Neuronal stem cell (in vitro differentiated cells): ENCODE data around the gene POLR3A.
"Not testable (repeated sequence)": the region's sequence is repeated elsewhere in the genome, so short reads cannot be mapped to it uniquely, and the experiment has no call there.

Source experiments
- DNase-seq: peaks from one replicate; pipeline ENCODE4 v3.0.0-alpha.2; 2013; ENCODE audit warnings: low spot score
- H2AFZ ChIP-seq: one replicate; pipeline ENCODE4 v1.6.1; 2013; ENCODE audit warnings: mild to moderate bottlenecking, low read length, inconsistent platforms
- H2AK5ac ChIP-seq: 2 replicates; pipeline ENCODE4 v1.6.1; 2013; ENCODE audit warnings: low read depth, mild to moderate bottlenecking, inconsistent platforms, low read length, moderate library complexity, mixed read lengths
- H2BK120ac ChIP-seq: 2 replicates; pipeline ENCODE4 v1.6.1; 2013; ENCODE audit warnings: low read depth, mild to moderate bottlenecking, inconsistent platforms, low read length, moderate library complexity, mixed read lengths
- H2BK12ac ChIP-seq: one replicate; pipeline ENCODE4 v1.6.1; 2013; ENCODE audit warnings: low read length, inconsistent platforms
- H2BK15ac ChIP-seq: 2 replicates; pipeline ENCODE4 v1.6.1; 2013; ENCODE audit warnings: mild to moderate bottlenecking, low read length, inconsistent platforms, mixed read lengths
- H2BK5ac ChIP-seq: one replicate; pipeline ENCODE4 v1.6.1; 2013; ENCODE audit warnings: inconsistent platforms, mild to moderate bottlenecking, low read length, moderate library complexity
- H3K14ac ChIP-seq: one replicate; pipeline ENCODE4 v1.6.1; 2013; ENCODE audit warnings: low read length, inconsistent platforms
- H3K18ac ChIP-seq: 2 replicates; pipeline ENCODE4 v1.6.1; 2013; ENCODE audit warnings: low read length, inconsistent platforms
- H3K23ac ChIP-seq: 2 replicates; pipeline ENCODE4 v1.6.1; 2013; ENCODE audit warnings: low read depth, mild to moderate bottlenecking, mixed read lengths, low read length, inconsistent platforms; ENCODE audit not compliant: poor library complexity
- H3K27ac ChIP-seq: replicated peaks from 3 replicates; pipeline ENCODE4 v1.5.1; 2013; ENCODE audit warnings: low read length, inconsistent platforms
- H3K27me3 ChIP-seq, 3 experiments: 2 replicates each; pipeline ENCODE4 v1.6.1; 2013; ENCODE audit warnings: low read length in 3 of 3, mild to moderate bottlenecking in 2 of 3, inconsistent platforms in 1 of 3, low read depth in 1 of 3, mixed read lengths in 1 of 3, moderate library complexity in 1 of 3; ENCODE audit not compliant: control insufficient read depth in 3 of 3, insufficient read depth in 3 of 3
- H3K36me3 ChIP-seq, 2 donors: replicated peaks in 1 of 2; 2 replicates each; pipeline ENCODE4 v1.6.1; 2013; ENCODE audit warnings: low read length in 2 of 2; ENCODE audit not compliant: control insufficient read depth in 2 of 2, insufficient read depth in 2 of 2
- H3K4ac ChIP-seq: 2 replicates; pipeline ENCODE4 v1.6.1; 2013; ENCODE audit warnings: inconsistent platforms, mild to moderate bottlenecking, low read length, moderate library complexity
- H3K4me1 ChIP-seq, 2 donors: 1 replicate in 1 of 2; 2 replicates in 1 of 2; pipeline ENCODE4 v1.6.1; 2013; ENCODE audit warnings: low read length in 2 of 2, low read depth in 1 of 2; ENCODE audit not compliant: control insufficient read depth in 2 of 2, insufficient read depth in 1 of 2
- H3K4me2 ChIP-seq: one replicate; pipeline ENCODE4 v1.6.1; 2013; ENCODE audit warnings: mild to moderate bottlenecking, low read length, inconsistent platforms; ENCODE audit not compliant: insufficient read depth, poor library complexity, severe bottlenecking
- H3K4me3 ChIP-seq, 2 donors: 2 replicates each; pipeline ENCODE4 v1.5.1; 2013; ENCODE audit warnings: low read length in 2 of 2, mild to moderate bottlenecking in 2 of 2, inconsistent platforms in 1 of 2, moderate library complexity in 1 of 2
- H3K79me1 ChIP-seq: one replicate; pipeline ENCODE4 v1.6.1; 2013; ENCODE audit warnings: low read depth, mild to moderate bottlenecking, inconsistent platforms, low read length, moderate library complexity
- H3K9ac ChIP-seq: one replicate; pipeline ENCODE4 v1.6.1; 2013; ENCODE audit warnings: mild to moderate bottlenecking, low read depth, low read length, inconsistent platforms; ENCODE audit not compliant: poor library complexity
- H3K9me3 ChIP-seq, 2 donors: replicated peaks in 1 of 2; 2 replicates each; pipeline versions ENCODE3 to v1.6.1; 2013; ENCODE audit warnings: low read length in 2 of 2, mild to moderate bottlenecking in 2 of 2, inconsistent platforms in 1 of 2, low read depth in 1 of 2, mixed read lengths in 1 of 2, moderate library complexity in 1 of 2; ENCODE audit not compliant: control insufficient read depth in 2 of 2, insufficient read depth in 1 of 2
- H4K8ac ChIP-seq: one replicate; pipeline ENCODE4 v1.6.1; 2013; ENCODE audit warnings: low read depth, mild to moderate bottlenecking, inconsistent platforms, low read length, moderate library complexity
- H4K91ac ChIP-seq: one replicate; pipeline ENCODE4 v1.6.1; 2013; ENCODE audit warnings: low read length, low read depth, mild to moderate bottlenecking, inconsistent platforms; ENCODE audit not compliant: poor library complexity
- WGBS, 2 donors: extraction: QIAGEN DNeasy Blood & Tissue Kit; methylation state at CpG; one replicate each; pipeline ENCODE4 v1.1.7; 2013; ENCODE audit warnings: missing lambda C conversion rate in 2 of 2, mixed read lengths in 1 of 2; ENCODE audit not compliant: insufficient read length in 2 of 2, insufficient replicate concordance in 1 of 2; ENCODE audit errors: extremely low coverage in 2 of 2; 5-methylcytosine and 5-hydroxymethylcytosine counted together

Gene POLR3A

GRCh38 chr10:78071857-78072179, 42.5 kb upstream of the POLR3A start:
- Histone ChIP-seq H3K27me3 (peaks cover 0 to 3% (median 0%) of the 10 kb centered on the region in 3 experiments), H3K18ac (peak overlapping the region; percentile 53), H2BK120ac (no peak overlapping the region), H2BK5ac (no peak overlapping the region), H4K91ac (no peak overlapping the region), H3K4ac (no peak overlapping the region), H2AK5ac (peak overlapping the region; percentile 66), H3K79me1 (no peaks in the 10 kb centered on the region), H3K4me2 (no peak overlapping the region), H3K14ac (peak overlapping the region; percentile 67), H2AFZ (no peak overlapping the region), H3K23ac (no peak overlapping the region), H4K8ac (no peak overlapping the region), H3K4me1 (peaks cover 0 to 4% of the 10 kb centered on the region in 2 donors), H2BK15ac (peak overlapping the region; percentile 45), H3K27ac (no peak overlapping the region), H3K36me3 (no peaks in the 10 kb centered on the region), H3K9ac (no peak overlapping the region), H3K9me3 (peaks cover 2 to 4% of the 10 kb centered on the region in 2 donors), H3K4me3 (peak overlapping the region in 1 of 2 donors; percentile 44), H2BK12ac (peak overlapping the region; percentile 47)
- DNase-seq, result no peak
- no CpG with 5 or more reads among the region's 4 CpGs for WGBS, 2 donors

- Histone ChIP-seq H3K9me3 (peaks cover 2 to 4% of the 10 kb centered on the region in 2 donors), H3K36me3 (no peaks in the 10 kb centered on the region), H3K79me1 (no peaks in the 10 kb centered on the region), H2AK5ac (no peak overlapping the region), H3K4me1 (peaks cover 0 to 4% of the 10 kb centered on the region in 2 donors), H2BK5ac (no peak overlapping the region), H3K14ac (no peak overlapping the region), H2BK120ac (no peak overlapping the region), H3K4me3 (no peak overlapping the region), H3K4me2 (no peak overlapping the region), H2BK12ac (no peak overlapping the region), H4K91ac (no peak overlapping the region), H3K27me3 (peaks cover 0 to 3% (median 0%) of the 10 kb centered on the region in 3 experiments), H2BK15ac (no peak overlapping the region), H3K23ac (no peak overlapping the region), H3K18ac (no peak overlapping the region), H3K27ac (no peak overlapping the region), H3K4ac (no peak overlapping the region), H2AFZ (peak overlapping the region; percentile 35), H3K9ac (no peak overlapping the region), H4K8ac (no peak overlapping the region)
- WGBS, 2 donors, result no CpG with 5 or more reads among the region's 4 CpGs
- no peak for DNase-seq
Observed at GRCh38 chr10:78071140-78071856, 42.0 kb upstream of the POLR3A start.

GRCh38 chr10:78070726-78071125, 41.4 kb upstream of the POLR3A start:
- Histone ChIP-seq H2BK5ac (no peak overlapping the region), H2AK5ac (no peak overlapping the region), H3K4me2 (no peak overlapping the region), H3K79me1 (no peaks in the 10 kb centered on the region), H3K36me3 (no peaks in the 10 kb centered on the region), H2BK15ac (no peak overlapping the region), H3K23ac (no peak overlapping the region), H3K4ac (peak overlapping the region; percentile 56), H4K91ac (no peak overlapping the region), H3K14ac (peak overlapping the region; percentile 86), H2AFZ (no peak overlapping the region), H2BK12ac (peak overlapping the region; percentile 79), H3K9me3 (peaks cover 2 to 4% of the 10 kb centered on the region in 2 donors), H3K4me1 (peaks cover 0 to 7% of the 10 kb centered on the region in 2 donors), H3K27me3 (peaks cover 0 to 3% (median 2%) of the 10 kb centered on the region in 3 experiments), H3K4me3 (no peak overlapping the region), H3K9ac (no peak overlapping the region), H3K27ac (no peak overlapping the region), H3K18ac (peak overlapping the region; percentile 89), H4K8ac (peak overlapping the region; percentile 30), H2BK120ac (no peak overlapping the region)
- DNase-seq, result no peak
- no CpG with 5 or more reads among the region's 5 CpGs for WGBS, 2 donors

GRCh38 chr10:78070064-78070463, 40.7 kb upstream of the POLR3A start:
- H3K23ac ChIP-seq, H3K9ac ChIP-seq, H3K18ac ChIP-seq, DNase-seq, H2BK12ac ChIP-seq, H3K9me3 ChIP-seq, H3K4me3 ChIP-seq, H3K4ac ChIP-seq, H3K36me3 ChIP-seq, H3K27me3 ChIP-seq, H3K27ac ChIP-seq, H2AFZ ChIP-seq, H3K14ac ChIP-seq, H3K79me1 ChIP-seq, H3K4me1 ChIP-seq, H2BK5ac ChIP-seq, H2BK15ac ChIP-seq, H2AK5ac ChIP-seq, H2BK120ac ChIP-seq, H3K4me2 ChIP-seq, H4K91ac ChIP-seq, H4K8ac ChIP-seq: not testable (repeated sequence)
- no CpG with 5 or more reads among the region's 12 CpGs for WGBS, 2 donors
